NCI-H146 treated with DMSO at 0.1 percent for 48 hours (cell line): ENCODE measurements around the gene FBRS.
"Not testable (repeated sequence)": the region's sequence is repeated elsewhere in the genome, so short reads cannot be mapped to it uniquely, and the experiment has no call there.

Experiments used
- DNase-seq: peaks from one replicate; lab custom pipeline; 2025; ENCODE audit not compliant: unreplicated experiment; lab: John Stamatoyannopoulos, UW

The FBRS gene

DNA sequence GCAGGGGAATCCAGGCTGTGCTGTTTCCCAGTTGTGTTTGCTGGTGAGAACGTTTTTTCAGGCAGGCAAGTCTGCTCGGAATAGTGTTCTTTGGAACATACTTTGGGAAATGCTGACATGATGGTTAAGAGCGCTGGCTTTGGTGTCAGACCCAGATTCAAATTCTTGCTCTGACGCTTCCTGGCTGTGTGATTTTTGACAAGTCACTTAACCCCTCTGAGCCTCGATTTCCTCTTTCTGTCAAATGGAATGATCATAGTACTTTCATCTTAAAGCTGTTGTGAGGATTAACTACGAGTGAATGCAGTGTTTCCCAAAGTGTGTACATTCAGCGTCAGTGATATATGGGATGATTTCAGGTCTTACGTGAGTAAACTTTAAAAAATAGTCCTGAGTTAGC, 4.8 kb downstream of the FBRS start:
- DNase-seq = no peak

DNA sequence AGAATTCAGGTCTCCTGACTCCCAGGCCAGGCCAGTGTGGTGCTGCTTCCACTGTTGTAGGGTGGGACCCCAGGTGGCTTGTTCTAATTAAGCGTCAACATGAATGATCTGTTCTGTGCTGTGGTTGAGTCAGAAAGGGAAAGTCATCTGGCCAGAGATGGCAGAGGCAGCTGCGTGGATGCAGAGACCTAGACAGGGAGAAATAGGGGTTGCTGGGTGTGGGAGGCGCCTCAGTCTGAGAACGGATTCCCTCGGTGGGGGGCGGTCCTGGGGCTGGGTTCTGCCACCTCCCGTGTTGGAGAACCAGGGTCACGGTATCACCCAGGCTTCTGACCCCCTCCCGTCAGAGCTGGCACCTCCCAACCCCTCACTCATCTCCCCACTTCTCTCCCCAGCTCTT, 5.6 kb downstream of the FBRS start:
- no peak for DNase-seq

DNA sequence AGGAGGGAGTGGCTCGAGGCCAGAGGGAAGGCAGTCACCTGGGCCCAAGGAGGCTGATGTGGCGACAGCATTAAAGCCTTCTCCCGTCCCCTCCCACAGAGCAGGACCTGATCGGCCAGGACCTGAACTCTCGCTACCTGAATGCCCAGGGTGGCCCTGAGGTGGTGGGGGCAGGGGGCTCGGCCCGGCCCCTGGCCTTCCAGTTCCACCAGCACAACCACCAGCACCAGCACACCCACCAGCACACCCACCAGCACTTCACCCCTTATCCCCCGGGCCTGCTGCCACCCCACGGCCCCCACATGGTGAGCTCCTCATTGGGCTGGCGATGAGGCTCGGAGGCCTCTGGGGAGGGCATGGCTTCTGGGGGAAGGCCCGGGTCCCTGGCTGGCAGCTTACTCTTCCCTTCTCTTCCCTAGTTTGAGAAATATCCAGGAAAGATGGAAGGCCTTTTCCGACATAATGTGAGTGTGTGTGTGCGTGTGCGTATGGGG, 6.4 kb downstream of the FBRS start:
- no peak for DNase-seq

DNA sequence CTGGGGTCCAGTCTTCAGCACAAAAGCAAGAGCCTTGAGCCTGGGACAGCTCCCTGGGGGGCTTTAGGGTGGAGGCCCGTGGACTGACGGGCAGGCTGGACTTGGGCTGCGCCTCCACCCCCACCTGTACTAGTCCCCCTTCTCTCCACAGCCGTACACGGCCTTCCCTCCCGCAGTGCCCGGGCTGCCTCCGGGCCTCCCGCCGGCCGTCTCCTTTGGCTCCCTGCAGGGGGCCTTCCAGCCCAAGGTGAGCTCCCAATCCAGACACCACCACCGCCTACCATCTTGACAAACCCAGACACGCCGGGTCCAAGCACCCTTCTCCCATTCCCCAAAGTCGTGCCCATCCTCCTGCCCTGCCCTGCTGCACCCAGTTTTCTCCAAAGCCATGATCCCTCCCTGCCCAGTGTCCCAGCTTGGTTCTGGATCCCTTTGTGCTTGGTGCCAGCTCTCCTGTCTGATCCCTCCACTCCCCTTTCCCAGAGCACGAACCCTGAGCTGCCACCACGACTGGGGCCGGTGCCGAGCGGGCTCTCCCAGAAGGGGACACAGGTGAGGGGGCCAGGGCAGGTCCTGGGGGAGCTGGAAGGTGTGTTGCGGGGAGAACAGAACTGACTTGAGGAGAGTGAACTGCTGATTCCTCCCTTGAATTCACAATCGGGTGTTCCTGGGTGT, 7.1 kb downstream of the FBRS start:
- DNase-seq = no peak

DNA sequence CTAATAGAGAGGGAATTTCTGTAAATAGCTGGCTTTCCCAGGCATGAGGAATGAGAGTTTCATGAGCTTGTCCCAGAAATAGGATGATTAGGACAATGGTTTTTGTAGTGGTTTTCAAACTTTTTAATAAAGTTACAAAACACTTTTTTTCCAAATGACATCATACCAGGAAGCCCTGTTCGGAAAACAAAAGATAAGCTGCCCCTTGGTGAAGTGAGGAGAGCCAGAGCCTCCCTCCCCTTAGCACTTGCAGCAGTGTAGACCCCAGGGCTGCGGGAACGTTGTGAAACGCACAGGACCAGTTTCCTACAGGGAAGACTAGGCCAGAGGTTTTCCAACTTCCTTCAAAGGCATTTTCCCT, 7.6 kb downstream of the FBRS start:
- no peak for DNase-seq

DNA sequence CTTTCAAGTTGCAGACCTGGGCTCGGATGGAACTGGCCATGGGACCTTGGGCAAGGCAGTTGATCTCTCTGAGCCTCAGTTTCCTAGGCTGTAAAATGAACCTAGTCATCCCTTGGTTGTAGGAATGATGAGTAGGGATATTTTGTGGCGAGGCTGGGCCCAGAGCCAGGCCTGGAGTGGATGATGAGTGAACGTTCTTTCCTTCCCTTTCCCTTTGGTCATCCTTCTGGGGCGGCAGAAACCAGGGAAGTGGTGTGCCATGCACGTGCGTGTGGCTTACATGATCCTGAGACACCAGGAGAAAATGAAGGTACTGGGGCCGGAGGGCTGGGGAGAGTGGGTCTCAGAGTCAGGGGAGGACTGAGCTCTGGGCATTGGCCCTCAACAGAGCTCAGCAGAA, 8.4 kb downstream of the FBRS start:
- DNase-seq = no peak

DNA sequence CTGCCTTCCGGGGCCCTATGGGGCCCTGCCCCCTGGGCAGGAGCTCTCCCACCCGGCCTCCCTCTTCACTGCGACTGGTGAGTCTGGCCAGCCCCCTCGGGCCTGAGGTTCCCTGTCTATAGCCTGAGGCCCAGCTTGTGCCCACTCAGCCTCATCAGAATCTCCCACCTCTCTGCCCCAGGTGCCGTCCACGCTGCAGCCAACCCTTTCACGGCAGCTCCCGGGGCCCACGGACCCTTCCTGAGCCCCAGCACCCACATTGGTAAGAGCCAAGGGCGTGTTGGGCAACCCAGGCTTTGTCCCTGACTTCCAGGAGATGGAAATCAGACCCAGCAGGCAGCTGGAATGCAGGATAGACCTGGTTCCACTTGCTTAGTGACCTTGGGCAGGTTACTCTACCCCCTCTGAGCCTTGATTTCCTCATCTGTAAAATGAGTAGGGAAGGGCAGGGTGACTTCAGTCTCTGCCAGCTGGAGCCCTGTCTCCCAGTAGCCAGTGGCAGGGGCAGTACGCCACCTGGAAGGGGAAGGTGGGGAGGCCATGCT, 9.2 kb downstream of the FBRS start:
- DNase-seq = no peak

DNA sequence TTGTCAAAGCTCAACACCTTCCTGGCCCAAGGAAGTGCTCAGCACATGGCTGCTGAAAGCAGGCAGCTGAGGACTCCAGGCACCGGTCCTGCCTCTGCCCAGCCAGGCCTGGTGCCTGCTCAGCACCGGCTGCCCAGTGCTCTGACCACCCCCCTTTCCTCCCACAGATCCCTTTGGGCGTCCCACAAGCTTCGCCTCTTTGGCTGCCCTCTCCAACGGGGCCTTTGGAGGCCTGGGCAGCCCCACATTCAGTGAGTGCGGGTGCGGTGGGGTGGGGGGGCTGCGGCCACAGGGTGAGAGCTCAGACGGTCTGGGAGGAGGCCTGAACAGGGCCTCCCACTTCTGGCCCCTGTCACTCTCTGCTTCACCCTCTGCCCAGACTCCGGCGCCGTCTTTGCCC, 10.2 kb downstream of the FBRS start:
- no peak for DNase-seq

DNA sequence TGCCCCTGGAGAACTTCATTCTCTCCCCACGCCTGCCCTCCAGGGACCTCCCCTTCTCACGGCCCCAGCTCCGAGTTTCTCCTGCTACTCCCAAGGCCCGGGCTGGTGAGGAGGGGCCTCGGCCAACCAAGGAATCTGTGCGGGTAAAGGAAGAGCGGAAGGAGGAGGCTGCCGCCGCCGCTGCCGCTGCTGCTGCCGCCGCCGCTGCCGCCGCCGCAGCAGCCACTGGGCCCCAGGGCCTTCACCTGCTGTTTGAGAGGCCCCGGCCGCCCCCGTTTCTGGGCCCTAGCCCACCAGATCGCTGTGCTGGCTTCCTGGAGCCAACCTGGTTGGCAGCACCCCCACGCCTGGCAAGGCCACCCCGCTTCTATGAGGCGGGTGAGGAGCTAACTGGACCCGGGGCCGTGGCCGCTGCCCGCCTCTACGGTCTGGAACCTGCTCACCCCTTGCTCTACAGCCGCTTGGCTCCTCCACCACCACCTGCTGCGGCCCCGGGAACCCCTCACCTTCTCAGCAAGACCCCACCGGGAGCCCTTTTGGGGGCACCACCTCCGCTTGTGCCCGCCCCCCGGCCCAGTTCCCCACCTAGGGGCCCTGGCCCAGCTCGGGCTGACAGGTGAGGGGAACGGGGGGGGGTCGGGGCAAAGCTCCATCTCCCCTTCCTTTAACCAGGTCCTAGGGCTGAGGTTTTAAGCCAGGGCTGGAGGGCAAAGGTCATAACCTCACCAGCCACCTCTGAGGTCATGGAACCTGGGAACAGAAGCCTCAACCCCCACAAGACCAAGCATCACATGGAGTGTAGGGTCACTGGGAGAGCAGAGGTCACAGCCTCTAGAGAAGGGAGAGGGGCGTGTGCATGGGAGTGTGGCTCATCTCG, 11.0 kb downstream of the FBRS start:
- no peak for DNase-seq

DNA sequence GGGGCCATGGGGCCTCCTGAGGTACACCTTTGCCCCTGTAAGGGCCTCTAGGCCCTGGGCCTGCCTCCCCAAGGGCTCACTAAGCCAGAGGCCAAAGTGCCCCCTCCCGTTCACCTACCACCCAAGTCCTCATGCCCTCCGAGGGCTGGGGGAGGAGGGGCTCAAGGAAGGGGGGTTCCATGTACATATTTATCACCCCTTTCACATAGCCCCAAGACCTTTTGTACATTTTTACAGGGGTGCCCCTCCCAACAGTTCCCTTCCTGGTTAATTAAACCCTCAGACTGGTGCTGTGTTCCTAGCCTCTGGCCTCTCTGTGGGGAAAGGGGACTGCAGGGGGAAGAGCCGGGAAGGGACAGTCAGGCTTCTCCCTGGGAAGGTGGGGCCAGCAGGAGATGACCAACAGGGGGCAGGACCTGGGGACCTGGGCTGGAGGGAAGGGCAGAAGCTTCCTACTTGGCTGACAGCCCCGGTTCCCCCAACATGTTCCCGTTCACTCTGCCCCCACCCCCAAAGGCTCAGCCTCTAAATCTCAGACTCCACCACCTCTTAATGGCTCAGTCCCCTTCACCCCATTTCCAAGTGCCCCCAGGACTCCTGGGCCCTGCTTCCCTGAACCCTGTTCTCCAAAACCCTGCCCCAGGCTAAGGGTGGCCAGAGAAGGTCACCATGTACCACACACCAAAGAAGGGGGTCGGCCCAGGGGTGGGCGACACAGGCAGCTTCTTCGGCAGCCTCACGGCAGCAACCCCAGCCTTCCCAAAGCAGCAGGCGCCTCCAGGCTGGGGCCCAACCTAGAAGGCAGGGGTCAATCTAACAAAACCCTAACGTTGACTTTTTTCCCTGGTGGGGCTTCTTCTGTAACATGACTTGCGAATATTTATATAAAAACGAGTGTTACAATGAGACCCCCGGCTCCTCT, 11.9 kb downstream of the FBRS start:
- no peak for DNase-seq

DNA sequence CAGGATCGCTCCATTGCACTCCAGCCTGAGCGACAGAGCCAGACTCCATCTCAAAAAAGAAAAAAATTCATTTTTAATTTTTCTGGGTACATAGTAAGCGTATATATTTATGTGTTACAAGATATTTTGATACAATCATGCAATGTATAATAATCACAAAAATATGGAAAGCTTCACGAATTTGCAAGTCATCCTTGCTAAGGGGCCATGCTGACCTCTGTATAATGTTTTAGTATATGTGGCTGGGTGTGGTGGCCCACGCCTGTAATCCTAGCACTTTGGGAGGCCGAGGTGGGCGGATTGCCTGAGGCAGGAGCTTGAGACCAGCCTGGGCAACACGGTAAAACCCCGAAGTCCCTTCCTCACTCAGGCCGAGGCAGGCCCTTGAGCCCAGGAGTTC, 16.9 kb downstream of the FBRS start:
- no peak for DNase-seq

DNA sequence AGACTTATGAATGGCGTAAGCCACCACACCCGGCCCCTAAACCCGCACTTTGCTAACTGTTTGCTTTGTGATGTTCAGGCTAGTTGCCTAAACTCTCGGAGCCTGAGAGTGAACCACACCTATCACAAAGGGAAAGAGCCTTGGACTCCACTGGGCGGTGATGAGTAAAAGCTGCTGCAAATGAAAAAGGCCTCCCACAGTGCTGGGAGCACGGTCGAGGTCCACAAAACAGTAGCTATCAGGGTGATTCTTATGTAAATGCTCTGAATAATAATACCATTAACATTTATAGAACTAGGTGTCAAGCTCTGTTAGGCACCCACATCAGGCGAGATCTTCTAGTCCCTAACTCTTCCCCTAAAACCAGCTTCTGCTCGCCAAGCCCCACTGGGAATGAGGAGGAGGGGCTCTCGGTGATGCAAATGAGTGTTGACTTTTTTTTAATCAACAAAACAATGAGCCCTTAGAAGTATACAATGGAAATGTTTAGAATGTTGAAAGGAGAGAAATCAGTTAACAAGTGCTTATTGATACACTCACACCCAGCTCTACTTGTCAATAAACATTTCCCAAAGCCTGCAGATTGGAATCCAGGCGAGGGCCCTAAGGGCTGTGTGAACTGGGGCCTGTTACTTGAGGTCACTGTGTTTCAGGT, 19.8 kb downstream of the FBRS start:
- no peak for DNase-seq

DNA sequence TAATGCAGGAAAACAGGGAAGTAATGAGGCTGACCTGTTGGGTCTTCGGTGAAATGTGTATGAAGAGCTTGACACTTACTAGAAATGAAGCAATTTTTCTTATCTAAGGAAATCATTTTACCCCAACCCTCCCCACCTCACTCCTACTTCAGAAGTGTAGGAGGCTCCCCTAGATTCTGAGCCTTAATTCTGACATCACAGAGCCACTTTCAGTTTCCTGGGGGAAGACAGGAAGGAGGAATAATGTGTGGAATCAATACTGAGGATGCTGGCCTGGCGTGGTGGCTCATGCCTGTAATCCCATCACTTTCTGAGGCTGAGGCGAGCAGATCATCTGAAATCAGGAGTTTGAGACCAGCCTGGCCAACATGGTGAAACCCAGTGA, 20.3 kb downstream of the FBRS start:
- DNase-seq = no peak

DNA sequence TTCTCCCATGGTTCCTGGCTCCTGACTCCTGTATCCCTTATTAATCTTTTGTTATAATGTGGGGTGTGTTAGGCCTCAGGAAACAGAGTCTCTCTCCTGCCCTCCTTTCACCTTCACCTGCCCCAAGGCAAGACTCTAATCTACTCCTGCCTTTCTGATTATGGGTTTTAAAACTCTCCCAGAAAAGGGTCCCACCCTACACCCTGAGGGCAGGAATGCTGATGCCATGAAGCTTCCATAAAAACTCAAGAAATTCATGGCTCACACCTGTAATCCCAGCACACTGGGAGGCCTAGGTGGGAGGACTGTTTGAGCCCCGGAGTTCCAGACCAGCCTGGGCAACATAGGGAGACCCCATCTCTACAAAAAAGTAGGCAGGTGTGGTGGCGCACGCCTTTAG, 22.1 kb downstream of the FBRS start:
- DNase-seq = no peak

DNA sequence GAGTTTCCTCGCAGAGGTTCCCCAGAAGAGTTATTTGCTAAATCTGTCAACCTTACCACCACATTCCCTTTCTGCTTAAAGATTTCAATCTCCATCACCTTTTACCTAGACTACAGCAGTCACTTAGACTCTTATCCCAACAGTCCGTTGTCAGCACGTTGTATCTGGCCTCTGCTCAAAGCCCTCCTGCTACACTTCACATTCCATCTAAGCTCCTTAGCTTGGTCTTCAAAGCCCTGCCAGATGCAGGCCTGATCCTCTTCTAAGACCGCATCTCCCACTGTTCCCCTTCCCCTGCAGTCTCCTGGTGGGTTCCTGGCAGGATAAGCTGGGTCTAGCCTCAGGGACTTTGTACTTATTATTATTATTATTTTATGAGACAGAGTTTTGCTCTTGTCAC, 30.5 kb downstream of the FBRS start:
- DNase-seq = no peak

DNA sequence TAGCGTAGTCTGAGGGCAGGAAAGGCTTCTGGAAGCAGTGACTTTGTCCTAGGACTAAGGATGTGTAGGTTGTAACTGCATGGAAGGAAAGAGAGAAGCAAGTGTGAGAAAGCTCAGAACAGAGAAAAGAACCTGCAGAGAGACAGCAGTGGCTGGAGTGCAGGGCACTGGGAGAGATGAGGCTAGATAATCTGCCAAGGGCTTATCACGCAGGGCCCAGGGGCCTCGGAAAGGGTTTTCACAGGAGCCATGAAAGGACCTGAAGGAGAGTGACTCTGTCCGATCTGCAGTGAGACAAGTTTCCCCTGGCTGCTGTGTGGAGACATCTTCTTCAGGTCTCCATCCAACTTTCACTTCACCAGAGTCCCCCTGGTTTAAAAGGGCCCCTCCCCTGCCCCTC, 33.7 kb downstream of the FBRS start:
- no peak for DNase-seq

DNA sequence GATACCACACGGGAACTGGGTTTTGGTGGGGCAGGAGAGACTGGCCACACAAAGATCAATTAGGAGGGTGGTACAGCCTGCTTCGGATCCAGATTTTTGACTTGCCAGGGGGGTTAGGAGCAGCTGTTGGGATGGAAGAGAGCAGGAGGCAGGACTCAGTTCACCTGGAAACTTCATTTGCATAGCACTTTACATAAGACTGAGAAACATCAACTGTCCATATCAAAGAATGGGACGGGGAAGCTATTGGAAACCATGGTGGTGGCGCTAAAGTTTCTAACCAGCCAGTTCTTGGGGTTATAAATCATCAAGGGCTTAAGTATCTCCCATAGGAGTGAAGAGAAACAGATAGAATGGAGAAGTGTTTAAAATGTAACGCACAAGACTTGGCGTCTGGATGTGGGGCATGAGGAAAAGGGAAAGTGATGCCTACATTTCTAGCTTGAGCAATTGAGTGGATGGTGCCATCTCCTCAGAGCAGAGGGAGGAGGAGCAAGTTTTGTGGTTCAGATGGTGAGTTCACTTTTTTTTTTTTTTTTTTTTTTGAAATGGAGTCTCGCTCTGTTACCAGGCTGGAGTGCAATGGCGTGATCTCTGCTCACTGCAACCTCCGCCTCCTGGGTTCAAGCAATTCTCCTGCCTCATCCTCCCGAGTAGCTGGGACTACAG, 34.3 kb downstream of the FBRS start:
- DNase-seq = no peak

DNA sequence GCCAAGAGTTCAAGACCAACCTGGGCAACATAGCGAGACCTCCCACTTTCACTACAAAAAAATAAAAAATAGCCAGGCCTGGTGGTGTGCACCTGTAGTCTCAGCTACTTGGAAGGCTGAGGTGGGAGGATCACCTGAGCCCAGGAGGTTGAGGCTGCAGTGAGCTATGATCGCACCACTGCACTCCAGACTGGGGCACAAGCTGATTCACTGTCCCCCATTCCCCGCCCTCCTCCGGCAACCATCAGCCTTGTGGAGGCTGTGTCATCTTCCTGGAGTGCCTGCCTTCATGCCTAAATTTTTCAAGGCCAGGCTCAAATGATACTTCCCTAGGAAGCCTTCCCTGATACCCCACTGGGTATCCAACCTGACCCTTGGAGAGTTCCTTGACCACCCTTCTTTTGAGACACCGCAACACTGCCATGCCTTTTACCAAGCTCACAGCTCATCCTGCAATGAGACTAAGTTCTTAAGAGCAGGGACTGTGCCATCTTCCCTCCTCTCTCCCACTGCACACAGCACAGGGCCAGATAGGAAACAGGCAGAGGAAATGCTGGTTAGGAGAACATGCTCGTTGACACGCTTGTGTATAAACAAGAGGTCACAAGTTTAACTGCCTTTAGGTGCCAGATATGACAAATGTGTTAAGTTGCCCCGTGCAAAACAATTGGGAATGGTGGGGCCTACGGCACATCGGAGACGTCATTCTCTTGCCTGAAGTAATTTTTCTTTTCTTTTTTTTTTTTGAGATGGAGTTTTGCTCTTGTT, 36.9 kb downstream of the FBRS start:
- DNase-seq = no peak

DNA sequence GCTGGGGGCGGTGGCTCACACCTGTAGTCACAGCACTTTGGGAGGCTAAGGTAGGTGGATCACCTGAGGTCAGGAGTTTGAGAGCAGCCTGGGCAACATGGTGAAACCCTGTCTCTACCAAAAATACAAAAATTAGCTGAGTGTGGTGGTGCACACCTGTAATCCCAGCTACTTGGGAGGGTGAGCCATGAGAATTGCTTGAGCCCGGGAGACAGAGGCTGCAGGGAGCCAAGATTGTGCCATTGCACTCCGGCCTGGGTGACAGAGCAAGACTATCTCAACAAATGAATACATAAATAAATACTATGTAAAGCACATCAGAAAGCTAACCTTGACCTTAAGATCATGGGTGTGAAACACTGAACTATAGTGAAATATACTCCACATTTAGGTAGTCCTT, 38.4 kb downstream of the FBRS start:
- DNase-seq = not testable (repeated sequence)
